GM12878 (cell line): ENCODE results near the gene CCT6B. TPM values are rescaled to one million over a fixed set of nuclear protein-coding genes. Genes with fewer than 3 reads are reported as not detected.

ENCODE experiments used
- CBFB ChIP-seq: IDR thresholded peaks from 2 replicates; pipeline ENCODE4 v1.6.1; 2016; ENCODE audit warnings: antibody characterized with exemption, low read depth
- CBX3 ChIP-seq: fragments of 200-600 bp; sonication (generic); IDR thresholded peaks from 2 replicates; pipeline ENCODE4 v1.6.1; 2016; ENCODE audit warnings: low read depth, borderline replicate concordance
- CHD1 ChIP-seq: IDR thresholded peaks from 2 replicates; pipeline ENCODE4 v1.6.1; 2012; ENCODE audit warnings: low read depth, low read length, improper control_type of control experiment
- CREB1 ChIP-seq: IDR thresholded peaks from 2 replicates; pipeline ENCODE4 v1.6.1; 2012; ENCODE audit warnings: low read depth, mild to moderate bottlenecking, inconsistent platforms
- EED ChIP-seq: sonication (generic); IDR thresholded peaks from 2 replicates; pipeline ENCODE4 v1.6.1; 2016; ENCODE audit warnings: antibody characterized with exemption, low read depth
- GATAD2B ChIP-seq: fragments of 450-650 bp; conservative IDR thresholded peaks from 2 replicates; pipeline ENCODE4 v1.6.1; 2017; ENCODE audit warnings: low read depth, mild to moderate bottlenecking, moderate library complexity
- JUND ChIP-seq: IDR thresholded peaks from 2 replicates; pipeline ENCODE4 v1.6.1; 2012; ENCODE audit warnings: low read depth, mild to moderate bottlenecking, low read length, improper control_type of control experiment, moderate library complexity
- MEF2A ChIP-seq: IDR thresholded peaks from 2 replicates; pipeline ENCODE4 v1.6.1; 2011; ENCODE audit warnings: low read depth, mild to moderate bottlenecking, low read length, moderate library complexity; ENCODE audit not compliant: insufficient read depth
- MLLT1 ChIP-seq: fragments of 450-650 bp; IDR thresholded peaks from 2 replicates; pipeline ENCODE4 v1.6.1; 2016; ENCODE audit warnings: mild to moderate bottlenecking
- MTA2 ChIP-seq: fragments of 450-650 bp; IDR thresholded peaks from 2 replicates; pipeline ENCODE4 v1.6.1; 2016; ENCODE audit warnings: low read depth, mild to moderate bottlenecking, moderate library complexity
- NFXL1 ChIP-seq: fragments of 450-650 bp; IDR thresholded peaks from 2 replicates; pipeline ENCODE4 v1.6.1; 2017; ENCODE audit warnings: antibody characterized with exemption, mild to moderate bottlenecking, borderline replicate concordance
- SIN3A ChIP-seq: IDR thresholded peaks from 2 replicates; pipeline ENCODE4 v1.6.1; 2012; ENCODE audit warnings: low read depth, low read length, improper control_type of control experiment
- SKIL ChIP-seq: fragments of 450-650 bp; IDR thresholded peaks from 2 replicates; pipeline ENCODE4 v1.6.1; 2017; ENCODE audit warnings: mild to moderate bottlenecking, low read depth, inconsistent platforms; ENCODE audit not compliant: poor library complexity, severe bottlenecking
- TAF1 ChIP-seq: IDR thresholded peaks from 2 replicates; pipeline ENCODE4 v1.6.1; 2011; ENCODE audit warnings: mild to moderate bottlenecking, low read depth, low read length, borderline replicate concordance
- ZZZ3 ChIP-seq: IDR thresholded peaks from 2 replicates; pipeline ENCODE4 v1.6.1; 2011; ENCODE audit warnings: low read depth; ENCODE audit not compliant: control insufficient read depth, insufficient read length
- polyA plus RNA-seq, 11 experiments: library from polyadenylated mRNA; depleted of rRNA in 4 of 11; unstranded in 6 of 11; stranded (reverse) in 5 of 11; fragments of >200 nt; fragmentation: Nextera tagmentation in 4 of 11; fragmentation: Illumina TruSeq in 1 of 11; extraction: Ambion mirVana in 4 of 11; extraction: Trizol in 1 of 11; gene quantifications; 1 replicate in 1 of 11; 2 replicates in 10 of 11; pipeline versions ENCODE4 v1.2.1 to v1.2.3, GENCODE V29; 2011 to 2016; ENCODE audit warnings: inconsistent platforms in 2 of 11, missing spikeins in 2 of 11, low read depth in 1 of 11
- total RNA-seq, 4 experiments: library from RNA; depleted of rRNA in 3 of 4; stranded (reverse); fragments of >200 nt in 3 of 4; fragmentation: Illumina TruSeq in 1 of 4; extraction: Trizol in 1 of 4; gene quantifications; 2 replicates each; pipeline versions ENCODE4 v1.2.1 to v1.2.3, GENCODE V29; 2013 to 2021
- TF ChIP-seq, protein P1 (sequence below): fragments of 150-350 bp; IDR thresholded peaks from 2 replicates; pipeline ENCODE4 v1.6.1; 2014; ENCODE audit warnings: mild to moderate bottlenecking, low read depth, low read length
- TF ChIP-seq, protein P2 (sequence below): IDR thresholded peaks from 2 replicates; pipeline ENCODE4 v1.6.1; 2011; ENCODE audit warnings: borderline replicate concordance, low read depth, mild to moderate bottlenecking, moderate library complexity, low read length; ENCODE audit not compliant: insufficient read depth, poor library complexity, severe bottlenecking
- TF ChIP-seq, protein P3 (sequence below): fragments of 450-650 bp; IDR thresholded peaks from 2 replicates; pipeline ENCODE4 v1.6.1; 2017; ENCODE audit warnings: antibody characterized with exemption, mild to moderate bottlenecking, moderate library complexity

CCT6B gene
- total and polyA plus RNA-seq, 10 of the 15 experiments (the other 5 are each of a cell fraction or from before 2014, with no cell fraction given), result 1.6 to 6.1 (median 2.6) TPM

DNA sequence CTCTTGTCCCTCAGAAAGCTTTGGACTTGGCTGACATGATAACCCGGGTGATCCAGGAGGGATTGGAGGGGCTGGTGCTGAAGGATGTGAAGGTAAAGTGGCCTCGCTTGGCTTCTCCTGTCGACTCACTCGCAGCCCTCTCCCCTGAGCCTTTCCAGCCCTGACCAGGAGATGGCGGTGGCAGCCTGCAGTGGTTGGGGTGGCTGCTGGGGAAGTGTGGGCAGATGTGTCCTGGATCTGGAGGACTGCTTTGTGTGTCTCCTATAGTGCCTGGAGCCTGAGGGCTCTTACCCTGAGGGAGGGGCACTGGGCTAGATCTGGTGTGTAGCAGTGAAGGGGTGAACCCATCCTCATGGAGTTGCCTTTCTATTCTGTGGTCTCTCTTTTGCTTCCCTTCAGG, 36.9 kb upstream of the CCT6B start (continued):
- no peak for TF ChIP-seq SKIL
- no peak for TF ChIP-seq EED
- no peak for TF ChIP-seq CBFB
- TF ChIP-seq TAF1, result no peak
- TF ChIP-seq MLLT1, result 0 out of 2 replicates have a peak, but pooled peaks have one; percentile 24
- TF ChIP-seq, protein P1, sequence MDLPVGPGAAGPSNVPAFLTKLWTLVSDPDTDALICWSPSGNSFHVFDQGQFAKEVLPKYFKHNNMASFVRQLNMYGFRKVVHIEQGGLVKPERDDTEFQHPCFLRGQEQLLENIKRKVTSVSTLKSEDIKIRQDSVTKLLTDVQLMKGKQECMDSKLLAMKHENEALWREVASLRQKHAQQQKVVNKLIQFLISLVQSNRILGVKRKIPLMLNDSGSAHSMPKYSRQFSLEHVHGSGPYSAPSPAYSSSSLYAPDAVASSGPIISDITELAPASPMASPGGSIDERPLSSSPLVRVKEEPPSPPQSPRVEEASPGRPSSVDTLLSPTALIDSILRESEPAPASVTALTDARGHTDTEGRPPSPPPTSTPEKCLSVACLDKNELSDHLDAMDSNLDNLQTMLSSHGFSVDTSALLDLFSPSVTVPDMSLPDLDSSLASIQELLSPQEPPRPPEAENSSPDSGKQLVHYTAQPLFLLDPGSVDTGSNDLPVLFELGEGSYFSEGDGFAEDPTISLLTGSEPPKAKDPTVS, result no peak
- TF ChIP-seq MEF2A, result 0 out of 2 replicates have a peak, but pooled peaks have one; percentile 15
- no peak for TF ChIP-seq NFXL1
- no peak for TF ChIP-seq CREB1
- TF ChIP-seq SIN3A, result no peak
- TF ChIP-seq, protein P2, sequence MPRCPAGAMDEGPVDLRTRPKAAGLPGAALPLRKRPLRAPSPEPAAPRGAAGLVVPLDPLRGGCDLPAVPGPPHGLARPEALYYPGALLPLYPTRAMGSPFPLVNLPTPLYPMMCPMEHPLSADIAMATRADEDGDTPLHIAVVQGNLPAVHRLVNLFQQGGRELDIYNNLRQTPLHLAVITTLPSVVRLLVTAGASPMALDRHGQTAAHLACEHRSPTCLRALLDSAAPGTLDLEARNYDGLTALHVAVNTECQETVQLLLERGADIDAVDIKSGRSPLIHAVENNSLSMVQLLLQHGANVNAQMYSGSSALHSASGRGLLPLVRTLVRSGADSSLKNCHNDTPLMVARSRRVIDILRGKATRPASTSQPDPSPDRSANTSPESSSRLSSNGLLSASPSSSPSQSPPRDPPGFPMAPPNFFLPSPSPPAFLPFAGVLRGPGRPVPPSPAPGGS, result no peak
- TF ChIP-seq CHD1, result no peak
- no peak for TF ChIP-seq MTA2
- TF ChIP-seq CBX3, result no peak
- no peak for TF ChIP-seq ZZZ3
- TF ChIP-seq JUND, result no peak
- TF ChIP-seq, protein P3, sequence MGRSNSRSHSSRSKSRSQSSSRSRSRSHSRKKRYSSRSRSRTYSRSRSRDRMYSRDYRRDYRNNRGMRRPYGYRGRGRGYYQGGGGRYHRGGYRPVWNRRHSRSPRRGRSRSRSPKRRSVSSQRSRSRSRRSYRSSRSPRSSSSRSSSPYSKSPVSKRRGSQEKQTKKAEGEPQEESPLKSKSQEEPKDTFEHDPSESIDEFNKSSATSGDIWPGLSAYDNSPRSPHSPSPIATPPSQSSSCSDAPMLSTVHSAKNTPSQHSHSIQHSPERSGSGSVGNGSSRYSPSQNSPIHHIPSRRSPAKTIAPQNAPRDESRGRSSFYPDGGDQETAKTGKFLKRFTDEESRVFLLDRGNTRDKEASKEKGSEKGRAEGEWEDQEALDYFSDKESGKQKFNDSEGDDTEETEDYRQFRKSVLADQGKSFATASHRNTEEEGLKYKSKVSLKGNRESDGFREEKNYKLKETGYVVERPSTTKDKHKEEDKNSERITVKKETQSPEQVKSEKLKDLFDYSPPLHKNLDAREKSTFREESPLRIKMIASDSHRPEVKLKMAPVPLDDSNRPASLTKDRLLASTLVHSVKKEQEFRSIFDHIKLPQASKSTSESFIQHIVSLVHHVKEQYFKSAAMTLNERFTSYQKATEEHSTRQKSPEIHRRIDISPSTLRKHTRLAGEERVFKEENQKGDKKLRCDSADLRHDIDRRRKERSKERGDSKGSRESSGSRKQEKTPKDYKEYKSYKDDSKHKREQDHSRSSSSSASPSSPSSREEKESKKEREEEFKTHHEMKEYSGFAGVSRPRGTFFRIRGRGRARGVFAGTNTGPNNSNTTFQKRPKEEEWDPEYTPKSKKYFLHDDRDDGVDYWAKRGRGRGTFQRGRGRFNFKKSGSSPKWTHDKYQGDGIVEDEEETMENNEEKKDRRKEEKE, result no peak
- no peak for TF ChIP-seq GATAD2B
